ENCODE results near the gene TNK2. TPM values are rescaled to one million over a fixed set of nuclear protein-coding genes. Genes with fewer than 3 reads are reported as not detected.
"Not testable (repeated sequence)": the region's sequence is repeated elsewhere in the genome, so short reads cannot be mapped to it uniquely, and the experiment has no call there.

Gene TNK2
- polyA plus RNA-seq, 1 donor, result 34.1 TPM

DNA sequence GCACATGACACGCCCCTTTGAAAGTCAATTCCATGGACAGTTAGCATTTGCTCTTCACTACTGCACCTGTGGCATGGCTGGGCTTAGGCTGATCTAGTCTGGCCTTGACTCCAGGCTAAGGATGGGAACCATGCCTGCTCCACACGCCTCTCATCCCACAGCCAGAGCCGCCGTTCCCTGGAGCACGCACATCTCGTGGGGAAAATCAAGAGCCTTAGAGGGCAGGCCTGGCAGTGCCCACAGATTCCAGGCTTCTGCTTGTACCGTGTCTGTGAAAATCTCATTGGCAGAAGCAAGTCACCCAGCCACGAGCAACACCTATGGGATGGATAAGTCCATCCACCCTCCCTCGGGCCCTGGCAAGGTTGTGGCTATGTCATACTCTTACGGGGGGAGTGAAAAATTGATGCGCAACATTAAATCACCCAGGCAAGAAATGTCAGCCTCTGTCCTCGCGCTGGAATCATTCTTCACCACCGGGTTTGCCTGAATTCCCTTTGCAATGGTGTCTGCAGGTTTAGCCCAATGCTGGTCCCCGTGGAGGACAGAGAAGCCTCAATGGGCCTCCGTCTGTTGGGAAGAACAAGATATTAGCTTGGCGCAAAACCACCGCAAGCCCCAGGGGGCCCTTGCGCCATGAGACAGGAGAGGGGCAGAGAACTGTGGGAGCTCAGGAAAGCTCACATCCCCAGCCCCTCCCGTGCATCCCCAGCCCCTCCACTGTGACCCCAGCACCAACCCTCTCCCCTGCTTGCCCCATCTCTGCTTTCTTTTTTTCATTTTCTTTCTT, 38.8 kb upstream of the TNK2 start:
- H3K4me1 ChIP-seq (ENCODE audit: control insufficient read depth, insufficient read depth, low read length); H3K36me3 ChIP-seq (ENCODE audit: control insufficient read depth, insufficient read depth, low read length); H3K4me3 ChIP-seq (ENCODE audit: low read length); H3K27me3 ChIP-seq (ENCODE audit: control insufficient read depth, insufficient read depth, low read length); DNase-seq; H3K27ac ChIP-seq (ENCODE audit: low read length); H3K9me3 ChIP-seq (ENCODE audit: control insufficient read depth, low read depth, low read length): not testable (repeated sequence)
- WGBS (ENCODE audit: insufficient coverage, low lambda C conversion rate), result no CpG with 5 or more reads among the region's 20 CpGs

DNA sequence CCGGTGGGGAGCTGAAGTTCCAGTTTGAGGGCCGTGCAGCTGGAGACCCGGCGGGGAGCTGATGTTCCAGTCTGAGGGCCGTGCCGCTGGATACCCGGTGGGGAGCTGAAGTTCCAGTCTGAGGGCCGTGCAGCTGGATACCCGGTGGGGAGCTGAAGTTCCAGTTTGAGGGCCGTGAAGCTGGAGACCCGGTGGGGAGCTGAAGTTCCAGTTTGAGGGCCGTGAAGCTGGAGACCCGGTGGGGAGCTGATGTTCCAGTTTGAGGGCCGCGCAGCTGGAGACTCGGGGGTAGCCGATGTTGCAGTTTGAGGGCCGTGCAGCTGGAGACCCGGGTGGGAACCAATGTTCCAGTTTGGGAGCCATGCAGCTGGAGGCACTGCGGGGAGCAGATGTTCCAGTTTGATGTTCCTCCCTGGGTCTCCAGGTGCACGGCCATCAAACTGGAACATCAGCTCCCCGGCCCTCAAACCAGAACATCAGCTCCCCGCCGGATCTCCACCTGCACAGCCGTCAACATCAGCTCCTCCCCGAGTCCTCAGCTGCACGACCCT, 33.0 kb upstream of the TNK2 start:
- not testable (repeated sequence) for H3K27me3 ChIP-seq (ENCODE audit: control insufficient read depth, insufficient read depth, low read length); H3K27ac ChIP-seq (ENCODE audit: low read length); H3K9me3 ChIP-seq (ENCODE audit: control insufficient read depth, low read depth, low read length); H3K36me3 ChIP-seq (ENCODE audit: control insufficient read depth, insufficient read depth, low read length); DNase-seq; H3K4me1 ChIP-seq (ENCODE audit: control insufficient read depth, insufficient read depth, low read length); H3K4me3 ChIP-seq (ENCODE audit: low read length)
- no CpG with 5 or more reads among the region's 27 CpGs for WGBS (ENCODE audit: insufficient coverage, low lambda C conversion rate)

DNA sequence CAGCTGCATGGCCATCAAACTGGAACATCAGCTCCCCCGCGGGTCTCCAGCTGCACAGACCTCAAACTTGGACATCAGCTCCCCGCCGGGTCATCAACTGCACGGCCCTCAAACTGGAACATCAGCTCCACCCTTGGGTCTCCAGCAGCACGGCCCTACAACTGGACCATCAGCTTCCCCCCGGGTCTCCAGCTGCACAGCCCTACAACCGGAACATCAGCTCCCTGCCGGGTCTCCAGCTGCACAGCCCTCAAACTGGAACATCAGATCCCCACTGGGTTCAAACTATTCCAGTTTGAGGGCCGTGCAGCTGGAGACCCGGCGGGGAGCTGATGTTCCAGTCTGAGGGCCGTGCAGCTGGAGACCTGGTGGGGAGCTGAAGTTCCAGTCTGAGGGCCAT, 32.5 kb upstream of the TNK2 start:
- no CpG with 5 or more reads among the region's 13 CpGs for WGBS (ENCODE audit: insufficient coverage, low lambda C conversion rate)
- H3K4me1 ChIP-seq (ENCODE audit: control insufficient read depth, insufficient read depth, low read length); DNase-seq; H3K9me3 ChIP-seq (ENCODE audit: control insufficient read depth, low read depth, low read length); H3K27me3 ChIP-seq (ENCODE audit: control insufficient read depth, insufficient read depth, low read length); H3K27ac ChIP-seq (ENCODE audit: low read length); H3K36me3 ChIP-seq (ENCODE audit: control insufficient read depth, insufficient read depth, low read length); H3K4me3 ChIP-seq (ENCODE audit: low read length): not testable (repeated sequence)

DNA sequence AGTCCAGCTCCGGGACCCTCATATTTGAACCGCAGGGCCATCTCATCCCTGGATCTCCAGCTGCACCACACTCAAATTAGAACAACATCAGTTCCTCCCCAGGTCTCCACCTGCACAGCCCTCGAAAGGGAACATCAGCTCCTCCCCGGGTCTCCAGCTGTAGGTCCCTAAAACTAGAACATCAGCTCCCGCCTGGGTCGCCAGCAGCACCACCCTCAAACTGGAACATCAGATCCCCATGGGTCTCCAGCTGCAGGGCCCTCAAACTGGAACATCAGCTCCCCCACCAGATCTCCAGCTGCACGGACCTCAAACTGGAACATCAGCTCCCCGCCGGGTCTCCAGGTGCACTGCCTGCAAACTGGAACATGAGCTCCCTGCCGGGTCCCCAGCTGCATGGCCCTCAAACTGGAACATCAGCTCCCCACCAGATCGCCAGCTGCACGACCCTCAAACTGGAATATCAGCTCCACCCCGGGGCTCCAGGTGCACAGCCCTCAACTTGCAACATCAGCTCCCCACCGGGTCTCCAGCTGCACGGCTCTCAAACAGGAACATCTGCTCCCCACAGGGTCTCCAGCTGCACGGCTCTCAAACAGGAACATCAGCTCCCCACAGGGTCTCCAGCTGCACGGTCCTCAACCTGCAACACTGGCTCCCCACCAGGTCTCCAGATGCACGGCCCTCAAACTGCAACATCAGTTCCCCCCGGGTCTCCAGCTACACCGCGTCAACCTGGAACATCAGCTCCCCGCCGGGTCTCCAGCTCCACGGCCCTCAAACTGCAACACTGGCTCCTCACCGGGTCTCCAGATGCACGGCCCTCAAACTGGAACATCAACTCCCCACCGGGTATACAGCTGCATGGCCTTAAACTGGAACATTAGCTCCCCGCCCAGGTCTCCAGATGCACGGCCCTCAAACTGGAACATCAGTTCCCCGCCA, 31.4 kb upstream of the TNK2 start:
- H3K27ac ChIP-seq (ENCODE audit: low read length); H3K9me3 ChIP-seq (ENCODE audit: control insufficient read depth, low read depth, low read length); H3K4me3 ChIP-seq (ENCODE audit: low read length); H3K36me3 ChIP-seq (ENCODE audit: control insufficient read depth, insufficient read depth, low read length); H3K27me3 ChIP-seq (ENCODE audit: control insufficient read depth, insufficient read depth, low read length); DNase-seq; H3K4me1 ChIP-seq (ENCODE audit: control insufficient read depth, insufficient read depth, low read length): not testable (repeated sequence)
- no CpG with 5 or more reads among the region's 30 CpGs for WGBS (ENCODE audit: insufficient coverage, low lambda C conversion rate)

DNA sequence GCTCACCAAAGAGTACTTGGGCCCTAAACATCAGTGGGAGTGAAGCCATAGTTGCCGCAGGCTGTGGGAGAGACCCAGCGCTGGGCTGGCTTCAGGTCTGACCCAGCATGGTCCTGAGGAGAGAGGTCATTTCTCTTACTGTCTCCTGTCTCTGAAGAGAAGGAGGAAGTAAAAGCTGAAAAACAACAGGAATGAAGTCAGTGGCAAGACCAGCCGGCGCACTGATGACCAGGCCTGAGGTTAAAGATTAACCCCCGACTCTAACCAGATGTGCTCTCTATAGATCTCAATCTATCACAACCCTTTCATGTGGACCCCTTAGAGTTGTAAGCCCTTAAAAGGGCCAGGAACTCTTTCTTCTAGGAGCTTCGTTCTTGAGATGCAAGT, 24.7 kb upstream of the TNK2 start:
- H3K4me3 ChIP-seq (ENCODE audit: low read length); H3K9me3 ChIP-seq (ENCODE audit: control insufficient read depth, low read depth, low read length); H3K27me3 ChIP-seq (ENCODE audit: control insufficient read depth, insufficient read depth, low read length); H3K36me3 ChIP-seq (ENCODE audit: control insufficient read depth, insufficient read depth, low read length): not testable (repeated sequence)
- H3K27ac ChIP-seq (ENCODE audit: low read length), result peak overlapping the region; percentile 69
- no CpG with 5 or more reads among the region's 6 CpGs for WGBS (ENCODE audit: insufficient coverage, low lambda C conversion rate)
- peak in 1 of 2 donors; percentile 14 for DNase-seq
- H3K4me1 ChIP-seq (ENCODE audit: control insufficient read depth, insufficient read depth, low read length), result peaks cover 15% of the 10 kb centered on the region

DNA sequence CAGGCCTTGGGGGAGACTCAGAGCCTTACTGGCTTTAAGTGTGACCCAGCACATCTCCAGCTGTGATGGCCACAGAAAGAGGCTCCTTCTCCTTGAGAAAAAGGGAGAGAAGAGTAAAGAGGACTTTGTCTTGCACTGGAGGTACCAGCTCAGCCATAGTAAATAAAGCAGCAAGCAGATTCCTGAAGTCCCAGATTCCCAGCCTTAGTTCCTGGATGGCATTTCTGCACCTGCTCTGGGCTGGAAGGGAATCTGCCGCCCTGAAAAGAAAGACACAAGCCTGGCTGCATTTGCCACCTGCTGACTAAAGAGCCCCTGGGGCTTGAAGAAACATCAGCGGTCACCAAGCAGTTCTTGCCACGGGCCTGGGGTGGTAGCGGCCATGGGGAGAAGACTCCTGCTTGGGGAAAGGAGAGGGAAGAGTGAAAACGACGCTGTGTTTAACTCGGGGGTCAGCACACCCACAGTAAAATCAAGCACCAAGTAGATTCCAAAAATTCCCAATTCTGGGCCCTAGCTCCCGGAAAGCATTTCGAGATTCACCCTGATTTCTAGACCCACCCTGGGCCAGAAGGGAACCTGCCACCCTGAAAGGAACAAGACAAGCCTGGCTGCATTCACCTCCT, 24.2 kb upstream of the TNK2 start:
- peaks cover 15% of the 10 kb centered on the region for H3K4me1 ChIP-seq (ENCODE audit: control insufficient read depth, insufficient read depth, low read length)
- no peaks in the 10 kb centered on the region for H3K36me3 ChIP-seq (ENCODE audit: control insufficient read depth, insufficient read depth, low read length)
- no peak overlapping the region for H3K4me3 ChIP-seq (ENCODE audit: low read length)
- H3K9me3 ChIP-seq (ENCODE audit: control insufficient read depth, low read depth, low read length), result no peaks in the 10 kb centered on the region
- WGBS (ENCODE audit: insufficient coverage, low lambda C conversion rate), result no CpG with 5 or more reads among the region's 9 CpGs
- peak overlapping the region; percentile 69 for H3K27ac ChIP-seq (ENCODE audit: low read length)
- no peaks in the 10 kb centered on the region for H3K27me3 ChIP-seq (ENCODE audit: control insufficient read depth, insufficient read depth, low read length)
- peak in 1 of 2 donors; percentile 16 for DNase-seq

DNA sequence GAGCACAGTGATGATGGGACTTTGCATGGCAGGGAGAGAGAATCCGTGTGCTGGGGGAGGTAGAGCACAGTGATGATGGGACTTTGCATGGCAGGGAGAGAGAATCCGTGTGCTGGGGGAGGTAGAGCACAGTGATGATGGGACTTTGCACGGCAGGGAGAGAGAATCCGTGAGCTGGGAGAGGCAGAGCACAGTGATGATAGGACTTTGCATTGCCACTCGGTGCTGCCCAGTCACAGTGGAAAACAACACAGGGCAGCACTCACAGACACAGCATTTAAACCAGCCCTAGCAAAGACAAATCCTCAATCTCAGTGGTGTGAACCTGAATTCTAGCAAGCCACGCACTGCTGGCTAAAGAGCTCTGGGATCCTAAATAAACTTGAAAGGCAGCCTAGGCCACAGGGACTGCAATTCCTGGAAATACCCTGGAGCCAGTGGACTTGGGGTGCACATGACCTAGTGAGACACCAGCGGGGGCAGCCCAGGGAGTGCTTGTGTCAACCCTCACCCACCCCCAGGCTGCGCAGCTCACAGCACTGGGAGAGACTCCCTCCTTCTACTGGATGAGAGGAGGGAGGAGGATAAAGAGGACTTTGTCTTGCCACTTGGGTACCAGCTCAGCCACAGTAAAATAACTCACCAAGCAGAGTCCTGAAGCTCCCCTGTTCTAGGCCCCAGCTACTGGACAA, 23.4 kb upstream of the TNK2 start:
- Histone ChIP-seq H3K4me3 (ENCODE audit: low read length) (no peak overlapping the region), H3K9me3 (ENCODE audit: control insufficient read depth, low read depth, low read length) (no peaks in the 10 kb centered on the region), H3K36me3 (ENCODE audit: control insufficient read depth, insufficient read depth, low read length) (no peaks in the 10 kb centered on the region), H3K27me3 (ENCODE audit: control insufficient read depth, insufficient read depth, low read length) (no peaks in the 10 kb centered on the region), H3K4me1 (ENCODE audit: control insufficient read depth, insufficient read depth, low read length) (peaks cover 15% of the 10 kb centered on the region), H3K27ac (ENCODE audit: low read length) (peak overlapping the region; percentile 69)
- DNase-seq, result peak in 1 of 2 donors; percentile 20
- no CpG with 5 or more reads among the region's 8 CpGs for WGBS (ENCODE audit: insufficient coverage, low lambda C conversion rate)

DNA sequence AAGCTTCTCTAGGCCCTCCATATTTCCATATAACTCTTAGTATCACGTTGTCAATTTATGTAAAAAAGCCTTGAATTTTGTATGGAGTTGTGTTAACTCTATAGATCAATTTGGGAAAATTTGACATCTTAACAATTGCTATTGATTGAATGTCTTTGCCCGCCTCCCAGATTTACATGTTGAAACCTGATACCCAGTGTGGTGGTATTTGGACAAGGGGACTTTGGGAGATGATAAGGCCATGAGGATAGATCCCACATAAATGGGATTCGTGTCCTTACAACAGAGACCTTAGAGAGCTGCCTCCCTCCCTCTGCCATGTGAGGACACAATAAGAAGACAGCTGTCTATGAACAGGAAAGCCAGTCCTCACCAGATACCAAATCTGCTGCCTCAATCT, 21.1 kb upstream of the TNK2 start:
- DNase-seq, result no peak
- no peaks in the 10 kb centered on the region for H3K36me3 ChIP-seq (ENCODE audit: control insufficient read depth, insufficient read depth, low read length)
- H3K27ac ChIP-seq (ENCODE audit: low read length), result no peak overlapping the region
- no peaks in the 10 kb centered on the region for H3K27me3 ChIP-seq (ENCODE audit: control insufficient read depth, insufficient read depth, low read length)
- no CpG with 5 or more reads among the region's 3 CpGs for WGBS (ENCODE audit: insufficient coverage, low lambda C conversion rate)
- H3K4me1 ChIP-seq (ENCODE audit: control insufficient read depth, insufficient read depth, low read length), result peaks cover 15% of the 10 kb centered on the region
- no peak overlapping the region for H3K4me3 ChIP-seq (ENCODE audit: low read length)
- no peaks in the 10 kb centered on the region for H3K9me3 ChIP-seq (ENCODE audit: control insufficient read depth, low read depth, low read length)

DNA sequence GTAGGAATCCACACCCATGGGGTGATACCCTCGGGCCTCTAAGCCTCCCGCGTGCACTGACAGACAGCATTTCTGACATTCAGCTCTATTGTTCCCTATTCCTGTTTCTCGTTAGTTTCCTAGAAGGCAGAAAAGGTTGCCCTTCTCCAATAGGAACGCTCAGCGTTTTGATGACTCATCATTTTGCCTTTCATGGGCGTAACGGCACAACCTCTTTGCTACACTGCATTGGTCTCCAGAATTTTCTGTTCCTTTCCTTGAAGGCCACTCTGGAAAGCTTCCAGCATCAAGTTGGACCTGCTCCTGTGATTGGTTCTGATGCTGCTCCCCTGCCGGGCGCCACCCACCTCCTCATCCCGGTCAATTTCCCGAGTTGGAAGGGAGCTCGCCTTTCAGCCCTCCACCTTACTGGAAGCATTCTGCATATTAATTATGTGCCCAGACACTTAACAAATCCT, 13.0 kb upstream of the TNK2 start:
- Histone ChIP-seq H3K27me3 (ENCODE audit: control insufficient read depth, insufficient read depth, low read length) (peaks cover 3% of the 10 kb centered on the region), H3K36me3 (ENCODE audit: control insufficient read depth, insufficient read depth, low read length) (no peaks in the 10 kb centered on the region), H3K9me3 (ENCODE audit: control insufficient read depth, low read depth, low read length) (no peaks in the 10 kb centered on the region), H3K27ac (ENCODE audit: low read length) (no peak overlapping the region), H3K4me3 (ENCODE audit: low read length) (no peak overlapping the region), H3K4me1 (ENCODE audit: control insufficient read depth, insufficient read depth, low read length) (peaks cover 8% of the 10 kb centered on the region)
- no CpG with 5 or more reads among the region's 13 CpGs for WGBS (ENCODE audit: insufficient coverage, low lambda C conversion rate)
- DNase-seq, result no peak

Measured in large intestine (tissue), 3 donors.